H1 (cell line): Measurements from ENCODE around the gene EXOSC10. TPM values are rescaled to one million over a fixed set of nuclear protein-coding genes. Genes with fewer than 3 reads are reported as not detected.

ENCODE experiments used
- CTCF ChIA-PET: fragments of 300-600 bp; sonication (Branson Sonifier 250); formaldehyde crosslinking; loops from one replicate; lab custom pipeline; 2021; ENCODE audit not compliant: partially characterized antibody; lab: Charles Lee
- POLR2A ChIA-PET: fragments of 300-600 bp; sonication (Branson Sonifier 250); formaldehyde crosslinking; loops from one replicate; lab custom pipeline; 2021; ENCODE audit warnings: inconsistent platforms; ENCODE audit not compliant: partially characterized antibody; lab: Charles Lee
- DNase-seq, 2 experiments: peaks; one replicate each; pipeline versions ENCODE4 v3.0.0 to v3.0.0-alpha.2; 2010 to 2022; ENCODE audit warnings: low spot score in 2 of 2, low read depth in 1 of 2, mixed read lengths in 1 of 2
- FAIRE-seq: peaks from 2 replicates; lab custom pipeline; 2011; peaks lifted over from hg19 to GRCh38; lab: Jason Lieb, UNC
- H2AFZ ChIP-seq: 2 replicates; pipeline ENCODE4 v1.8.1; 2012; ENCODE audit warnings: low read length, inconsistent platforms
- H2AK5ac ChIP-seq: 2 replicates; pipeline ENCODE4 v1.6.1; 2013; ENCODE audit warnings: low read depth, low read length
- H2BK120ac ChIP-seq: replicated peaks from 2 replicates; pipeline ENCODE3; 2013; ENCODE audit warnings: low read depth, low read length, inconsistent platforms
- H2BK12ac ChIP-seq: 2 replicates; pipeline ENCODE4 v1.6.1; 2013; ENCODE audit warnings: low read depth, low read length
- H2BK15ac ChIP-seq: 2 replicates; pipeline ENCODE4 v1.6.1; 2013; ENCODE audit warnings: low read length
- H2BK20ac ChIP-seq: 2 replicates; pipeline ENCODE4 v1.6.1; 2013; ENCODE audit warnings: low read length
- H2BK5ac ChIP-seq: 2 replicates; pipeline ENCODE4 v1.6.1; 2013; ENCODE audit warnings: low read depth, low read length
- H3K14ac ChIP-seq: 2 replicates; pipeline ENCODE4 v1.6.1; 2013; ENCODE audit warnings: inconsistent platforms; ENCODE audit not compliant: insufficient read length
- H3K18ac ChIP-seq: 2 replicates; pipeline ENCODE4 v1.6.1; 2013; ENCODE audit warnings: low read length; ENCODE audit errors: extremely low read depth
- H3K23ac ChIP-seq: 2 replicates; pipeline ENCODE4 v1.6.1; 2013; ENCODE audit warnings: inconsistent platforms; ENCODE audit not compliant: insufficient read length
- H3K23me2 ChIP-seq: 2 replicates; pipeline ENCODE4 v1.6.1; 2013; ENCODE audit warnings: low read depth, low read length
- H3K27ac ChIP-seq: 2 replicates; pipeline ENCODE4 v1.6.1; 2011; ENCODE audit warnings: low read depth, low read length, inconsistent platforms
- H3K27me3 ChIP-seq, 4 experiments: replicated peaks in 1 of 4; 1 replicate in 1 of 4; 2 replicates in 3 of 4; pipeline versions ENCODE4 v1.6.1 to v1.8.1; 2011 to 2013; ENCODE audit warnings: low read length in 3 of 4, mild to moderate bottlenecking in 3 of 4, inconsistent platforms in 2 of 4, mixed read lengths in 2 of 4, moderate library complexity in 1 of 4; ENCODE audit not compliant: control insufficient read depth in 3 of 4, insufficient read depth in 3 of 4; ENCODE audit errors: extremely low read depth in 1 of 4
- H3K36me3 ChIP-seq, 4 experiments: 2 replicates each; pipeline versions ENCODE4 v1.6.1 to v1.8.1; 2011 to 2013; ENCODE audit warnings: mild to moderate bottlenecking in 4 of 4, low read length in 3 of 4, moderate library complexity in 2 of 4, control low read depth in 1 of 4, inconsistent platforms in 1 of 4; ENCODE audit not compliant: insufficient read depth in 4 of 4, control insufficient read depth in 2 of 4
- H3K4ac ChIP-seq: replicated peaks from 2 replicates; pipeline ENCODE3; 2013; ENCODE audit warnings: low read length, low read depth, mixed read lengths, inconsistent platforms; ENCODE audit not compliant: insufficient read length
- H3K4me1 ChIP-seq, 4 experiments: replicated peaks in 1 of 4; 1 replicate in 1 of 4; 2 replicates in 3 of 4; pipeline versions ENCODE4 v1.6.1 to v1.8.1; 2011 to 2013; ENCODE audit warnings: low read length in 3 of 4, inconsistent platforms in 2 of 4, mixed read lengths in 1 of 4; ENCODE audit not compliant: insufficient read depth in 4 of 4, control insufficient read depth in 3 of 4
- H3K4me2 ChIP-seq, 2 experiments: 2 replicates each; pipeline versions ENCODE4 v1.6.1 to v1.8.1; 2011 to 2013; ENCODE audit warnings: low read depth in 2 of 2, low read length in 2 of 2, control low read depth in 1 of 2, inconsistent platforms in 1 of 2, mild to moderate bottlenecking in 1 of 2; ENCODE audit not compliant: insufficient read depth in 1 of 2
- H3K4me3 ChIP-seq, 4 experiments: fragments of 200-600, 300-600 bp in 1 of 4; sonication (generic), shearing (Covaris generic), sonication (Bioruptor Twin) in 1 of 4; 2 replicates each; pipeline versions ENCODE4 v1.5.1 to v1.8.1; 2011 to 2016; ENCODE audit warnings: low read length in 4 of 4, low read depth in 3 of 4, control low read depth in 2 of 4, inconsistent platforms in 2 of 4, mild to moderate bottlenecking in 2 of 4, mixed read lengths in 1 of 4, moderate library complexity in 1 of 4; ENCODE audit not compliant: insufficient read depth in 2 of 4; ENCODE audit errors: extremely low read depth in 1 of 4
- H3K56ac ChIP-seq: replicated peaks from 2 replicates; pipeline ENCODE3; 2013; ENCODE audit warnings: low read depth, mild to moderate bottlenecking, mixed read lengths, low read length, inconsistent platforms; ENCODE audit not compliant: insufficient read length
- H3K79me1 ChIP-seq: 2 replicates; pipeline ENCODE4 v1.6.1; 2013; ENCODE audit warnings: low read depth, low read length, control low read depth
- H3K79me2 ChIP-seq, 2 experiments: 2 replicates each; pipeline versions ENCODE4 v1.6.1 to v1.8.1; 2012 to 2013; ENCODE audit warnings: low read length in 2 of 2, mild to moderate bottlenecking in 2 of 2, inconsistent platforms in 1 of 2; ENCODE audit not compliant: insufficient read depth in 2 of 2, control insufficient read depth in 1 of 2
- H3K9ac ChIP-seq, 4 experiments: replicated peaks in 1 of 4; 1 replicate in 1 of 4; 2 replicates in 3 of 4; pipeline versions ENCODE4 v1.6.1 to v1.8.1; 2011 to 2013; ENCODE audit warnings: low read depth in 3 of 4, low read length in 3 of 4, control low read depth in 2 of 4, mild to moderate bottlenecking in 2 of 4, moderate library complexity in 2 of 4, inconsistent platforms in 1 of 4; ENCODE audit errors: extremely low read depth in 1 of 4
- H3K9me3 ChIP-seq, 2 experiments: 2 replicates each; pipeline versions ENCODE4 v1.6.1 to v1.8.1; 2012 to 2013; ENCODE audit warnings: mild to moderate bottlenecking in 2 of 2, moderate library complexity in 2 of 2, control low read depth in 1 of 2, inconsistent platforms in 1 of 2, low read depth in 1 of 2, low read length in 1 of 2, mixed read lengths in 1 of 2; ENCODE audit not compliant: insufficient read depth in 2 of 2
- H4K20me1 ChIP-seq, 2 experiments: replicated peaks in 1 of 2; 2 replicates each; pipeline versions ENCODE3 to v1.8.1; 2011 to 2013; ENCODE audit warnings: inconsistent platforms in 2 of 2, low read length in 2 of 2, mild to moderate bottlenecking in 1 of 2; ENCODE audit not compliant: insufficient read depth in 2 of 2, control insufficient read depth in 1 of 2
- H4K5ac ChIP-seq: 2 replicates; pipeline ENCODE4 v1.6.1; 2013; ENCODE audit warnings: low read length, low read depth, mixed read lengths, inconsistent platforms; ENCODE audit not compliant: insufficient read length
- H4K8ac ChIP-seq: 2 replicates; pipeline ENCODE4 v1.8.0; 2013; ENCODE audit warnings: mild to moderate bottlenecking, moderate library complexity, low read length, inconsistent platforms; ENCODE audit not compliant: insufficient read depth; ENCODE audit errors: extremely low read depth
- H4K91ac ChIP-seq: replicated peaks from 2 replicates; pipeline ENCODE3; 2013; ENCODE audit warnings: low read length, mixed read lengths, inconsistent platforms; ENCODE audit not compliant: insufficient read length
- CHD1 ChIP-seq: IDR thresholded peaks from 2 replicates; pipeline ENCODE4 v1.6.1; 2012; ENCODE audit warnings: low read depth, low read length, improper control_type of control experiment
- CTCF ChIP-seq, 3 experiments: IDR thresholded peaks; 1 replicate in 2 of 3; 2 replicates in 1 of 3; pipeline versions ENCODE4 v1.5.1 to v1.6.1; 2011; ENCODE audit warnings: low read length in 3 of 3, mild to moderate bottlenecking in 3 of 3, inconsistent platforms in 2 of 3, low read depth in 1 of 3, moderate library complexity in 1 of 3; ENCODE audit not compliant: insufficient read depth in 1 of 3; ENCODE audit errors: control extremely low read depth in 1 of 3
- JUN ChIP-seq: IDR thresholded peaks from 2 replicates; pipeline ENCODE4 v1.6.1; 2011; ENCODE audit warnings: low read depth, mild to moderate bottlenecking, improper control_type of control experiment, low read length
- JUND ChIP-seq: IDR thresholded peaks from 2 replicates; pipeline ENCODE4 v1.6.1; 2011; ENCODE audit warnings: mild to moderate bottlenecking, improper control_type of control experiment, low read length
- PHF8 ChIP-seq: fragments of 200-600 bp; sonication (generic); conservative IDR thresholded peaks from 2 replicates; pipeline ENCODE4 v1.7.1; 2012; ENCODE audit warnings: low read depth, mild to moderate bottlenecking, inconsistent platforms, low read length, moderate library complexity
- POLR2A ChIP-seq, 2 experiments: IDR thresholded peaks; 1 replicate in 1 of 2; 2 replicates in 1 of 2; pipeline ENCODE4 v1.6.1; 2011; ENCODE audit warnings: low read depth in 2 of 2, low read length in 2 of 2, mild to moderate bottlenecking in 2 of 2; ENCODE audit errors: control extremely low read depth in 1 of 2
- POLR2AphosphoS5 ChIP-seq: IDR thresholded peaks from 2 replicates; pipeline ENCODE4 v1.6.1; 2011; ENCODE audit warnings: low read depth, low read length
- POU5F1 ChIP-seq: IDR thresholded peaks from 2 replicates; pipeline ENCODE4 v1.6.1; 2011; ENCODE audit warnings: low read depth, mild to moderate bottlenecking, low read length, moderate library complexity
- SIX5 ChIP-seq: IDR thresholded peaks from 2 replicates; pipeline ENCODE4 v1.6.1; 2011; ENCODE audit warnings: mild to moderate bottlenecking, low read depth, low read length
- SUZ12 ChIP-seq: fragments of 200-600 bp; sonication (generic); IDR thresholded peaks from 2 replicates; pipeline ENCODE4 v1.6.1; 2012; ENCODE audit warnings: mild to moderate bottlenecking, inconsistent platforms, low read length, moderate library complexity, mixed read lengths
- TAF1 ChIP-seq: IDR thresholded peaks from 2 replicates; pipeline ENCODE4 v1.6.1; 2011; ENCODE audit warnings: mild to moderate bottlenecking, low read depth, low read length
- TAF7 ChIP-seq: optimal IDR thresholded peaks from 2 replicates; pipeline ENCODE3; 2011; ENCODE audit warnings: low read depth, mild to moderate bottlenecking, inconsistent platforms, low read length, moderate library complexity, borderline replicate concordance
- TBP ChIP-seq: IDR thresholded peaks from 2 replicates; pipeline ENCODE4 v1.6.1; 2011; ENCODE audit warnings: low read depth, low read length, improper control_type of control experiment
- WGBS, 2 experiments: shearing (Covaris generic) in 1 of 2; methylation state at CpG; one replicate each; pipeline versions ENCODE4 v1.1.6 to v1.1.7; 2013 to 2015; ENCODE audit warnings: low lambda C conversion rate in 2 of 2, mixed read lengths in 2 of 2, inconsistent platforms in 1 of 2, low coverage in 1 of 2, missing lambda C conversion rate in 1 of 2; ENCODE audit not compliant: insufficient replicate concordance in 2 of 2, insufficient coverage in 1 of 2, insufficient read length in 1 of 2; ENCODE audit errors: extremely low coverage in 1 of 2, missing lambda C conversion rate in 1 of 2; 5-methylcytosine and 5-hydroxymethylcytosine counted together
- polyA plus RNA-seq, 7 experiments: library from polyadenylated mRNA; depleted of rRNA in 3 of 7; stranded (reverse) in 5 of 7; unstranded in 2 of 7; fragments of >200 nt in 5 of 7; fragments of 200-250 nt in 2 of 7; gene quantifications; 1 replicate in 5 of 7; 2 replicates in 1 of 7; 4 replicates in 1 of 7; pipeline versions ENCODE4 v1.2.1 to v1.2.3, GENCODE V29; 2011 to 2013; ENCODE audit warnings: missing spikeins in 2 of 7, mixed read lengths in 2 of 7
- total RNA-seq: library from RNA; stranded (reverse); fragmentation: NEBNext Ultra II Directional; extraction: Animal tissue kit (Norgen Biotek cat#: 25700); gene quantifications from 2 replicates; pipeline ENCODE4 v1.2.1, GENCODE V29; 2021

EXOSC10 gene
- total and polyA plus RNA-seq, 2 of the 8 experiments (the other 6 are each of a cell fraction or from before 2014, with no cell fraction given): 57.9 to 86.1 TPM

- Histone ChIP-seq H2AFZ (no peak overlapping the region), H3K56ac (no peak overlapping the region), H3K4me1 (peaks cover 0 to 2% (median 0%) of the 10 kb centered on the region in 4 experiments; a peak in 2 of 7 replicates), H4K8ac (no peak overlapping the region), H3K18ac (no peak overlapping the region), H3K23me2 (no peaks in the 10 kb centered on the region), H2AK5ac (no peak overlapping the region), H3K14ac (no peak overlapping the region), H3K23ac (no peak overlapping the region), H3K27me3 (no peaks in the 10 kb centered on the region), H4K5ac (no peak overlapping the region), H2BK20ac (no peak overlapping the region), H3K9ac (no peak overlapping the region), H3K4me3 (no peak overlapping the region), H4K20me1 (peaks cover 3 to 10% of the 10 kb centered on the region in 2 experiments), H2BK15ac (no peak overlapping the region), H3K27ac (no peak overlapping the region), H3K4me2 (no peak overlapping the region), H3K4ac (no peak overlapping the region), H2BK5ac (no peak overlapping the region), H2BK12ac (no peak overlapping the region), H4K91ac (no peak overlapping the region), H3K79me1 (no peaks in the 10 kb centered on the region; the same call in 1 of the 2 replicates), H3K36me3 (peaks cover 17 to 72% (median 42%) of the 10 kb centered on the region in 4 experiments), H2BK120ac (no peak overlapping the region), H3K9me3 (no peaks in the 10 kb centered on the region; a peak in 1 of 4 replicates), H3K79me2 (no peaks in the 10 kb centered on the region)
- ChIA-PET POLR2A (interaction anchor here (0.6 to 2.8 kb wide), 3 partner anchors 11 to 137 kb away, joined by 3 to 18 read pairs (median 9); partner anchors contain the start of gene TARDBP), CTCF (no interaction called here)
- no peak for TF ChIP-seq SUZ12
- no peak for TF ChIP-seq POLR2AphosphoS5
- no peak for TF ChIP-seq POU5F1
- TF ChIP-seq TBP: no peak
- TF ChIP-seq SIX5: no peak
- TF ChIP-seq CTCF (IDR thresholded peaks at IDR 0.05; ENCODE audit: control extremely low read depth in 1 of 3, insufficient read depth in 1 of 3, low read depth in 1 of 3, low read length in 3 of 3): no peak
- TF ChIP-seq TAF7: no peak
- no peak for TF ChIP-seq JUN
- TF ChIP-seq JUND: no peak
- TF ChIP-seq TAF1: no peak
- TF ChIP-seq PHF8: no peak
- TF ChIP-seq CHD1: no peak
- no peak for TF ChIP-seq POLR2A (IDR thresholded peaks at IDR 0.05; ENCODE audit: control extremely low read depth in 1 of 2, low read depth in 2 of 2, low read length in 2 of 2)
- no peak for DNase-seq
- 95% methylated on average over 1 of the region's 1 CpG; no CpG with 5 or more reads in 1 of the 2 experiments for WGBS, 2 experiments
- FAIRE-seq: no peak
Observed at GRCh38 chr1:11025618-11026017, 74.1 kb downstream of the EXOSC10 start.
